Measurements from ENCODE around the gene ZNF592.

DNA sequence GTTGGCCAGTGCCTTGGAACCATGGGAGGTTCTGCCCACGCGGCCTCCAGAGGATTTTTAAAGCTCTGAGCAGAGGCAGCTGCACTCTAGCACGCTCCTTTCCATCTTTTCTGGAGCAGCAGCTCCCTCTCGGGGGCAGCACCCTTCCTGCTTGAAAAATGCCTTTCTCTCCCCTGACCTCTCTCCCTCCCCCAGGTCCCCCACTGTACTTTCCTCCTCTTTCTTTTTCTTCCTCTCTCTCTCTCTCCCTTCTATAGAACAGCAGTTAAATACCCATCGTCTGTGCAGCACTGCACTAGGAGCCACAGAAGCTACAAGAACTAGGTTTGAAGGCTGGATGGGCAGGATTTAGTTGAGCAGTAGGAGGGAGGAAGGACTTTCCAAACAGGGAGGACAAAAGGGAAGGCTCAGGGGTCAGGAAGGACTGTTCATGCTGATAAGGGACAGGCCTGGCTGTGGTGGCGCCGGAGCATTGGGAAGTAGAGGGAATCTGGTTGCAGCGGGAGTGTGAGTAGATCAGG lies 73.2 kb downstream of the ZNF592 start:
- TF ChIP-seq CTCF (IDR thresholded peaks at IDR 0.05) (no peak), POLR2A (IDR thresholded peaks at IDR 0.05) (no peak)
